GM18526 (cell line): ENCODE measurements around the gene FOXE3.

Experiments
- POLR2A ChIP-seq: IDR thresholded peaks from 3 replicates; pipeline ENCODE4 v1.6.1; 2011; ENCODE audit not compliant: insufficient read length; ENCODE audit errors: extremely low read depth

The FOXE3 gene

GRCh38 chr1:47445823-47446550 lies 29.9 kb downstream of the FOXE3 start:
- TF ChIP-seq POLR2A = no peak

- TF ChIP-seq POLR2A = no peak
These were observed 32.6 kb downstream of the FOXE3 start for GRCh38 chr1:47448462-47449222.

GRCh38 chr1:47449822-47450552 lies 33.9 kb downstream of the FOXE3 start:
- TF ChIP-seq POLR2A = no peak

- TF ChIP-seq POLR2A = no peak
These were observed 34.5 kb downstream of the FOXE3 start for GRCh38 chr1:47450606-47451005.

GRCh38 chr1:47452426-47452825 lies 36.3 kb downstream of the FOXE3 start:
- TF ChIP-seq POLR2A = no peak

- TF ChIP-seq POLR2A = no peak
These were observed 40.2 kb downstream of the FOXE3 start for GRCh38 chr1:47456250-47456649.

GRCh38 chr1:47459253-47459788 lies 43.2 kb downstream of the FOXE3 start:
- TF ChIP-seq POLR2A = no peak

GRCh38 chr1:47460040-47460439 lies 44.0 kb downstream of the FOXE3 start:
- TF ChIP-seq POLR2A = no peak

GRCh38 chr1:47460456-47460855 lies 44.4 kb downstream of the FOXE3 start:
- no peak for TF ChIP-seq POLR2A

GRCh38 chr1:47465605-47466004 lies 49.5 kb downstream of the FOXE3 start:
- no peak for TF ChIP-seq POLR2A
